Medulla oblongata (tissue), 1 donor: ENCODE data around the gene SMURF1.

Experiments used
- DNase-seq: peaks from one replicate; pipeline ENCODE4 v3.0.0-alpha.2; 2015; ENCODE audit errors: extremely low spot score

The SMURF1 gene

GRCh38 chr7:99005776-99006175 is 138.1 kb downstream of the SMURF1 start:
- DNase-seq = peak; percentile 31

- no peak for DNase-seq
Measured at GRCh38 chr7:99004781-99005500, 139.0 kb downstream of the SMURF1 start.

- no peak for DNase-seq
Measured at GRCh38 chr7:99004216-99004615, 139.7 kb downstream of the SMURF1 start.

- no peak for DNase-seq
Measured at GRCh38 chr7:99003419-99003818, 140.5 kb downstream of the SMURF1 start.

GRCh38 chr7:99002827-99003212 is 141.1 kb downstream of the SMURF1 start:
- peak; percentile 17 for DNase-seq

GRCh38 chr7:99002148-99002826 is 141.6 kb downstream of the SMURF1 start:
- no peak for DNase-seq

- no peak for DNase-seq
Measured at GRCh38 chr7:99001482-99002147, 142.3 kb downstream of the SMURF1 start.

- DNase-seq = no peak
Measured at GRCh38 chr7:99000904-99001465, 142.9 kb downstream of the SMURF1 start.

GRCh38 chr7:99000196-99000903 is 143.6 kb downstream of the SMURF1 start:
- DNase-seq = no peak

- no peak for DNase-seq
Measured at GRCh38 chr7:98998821-98999725, 144.8 kb downstream of the SMURF1 start.

- DNase-seq = no peak
Measured at GRCh38 chr7:98997846-98998245, 146.1 kb downstream of the SMURF1 start.

GRCh38 chr7:98996150-98996552 is 147.8 kb downstream of the SMURF1 start:
- no peak for DNase-seq

- DNase-seq = no peak
Measured at GRCh38 chr7:98995523-98996149, 148.3 kb downstream of the SMURF1 start.

GRCh38 chr7:98995111-98995510 is 148.8 kb downstream of the SMURF1 start:
- no peak for DNase-seq

GRCh38 chr7:98994046-98994944 is 149.6 kb downstream of the SMURF1 start:
- DNase-seq = no peak

- DNase-seq = no peak
Measured at GRCh38 chr7:98993024-98993897, 150.6 kb downstream of the SMURF1 start.

GRCh38 chr7:98992076-98992475 is 151.8 kb downstream of the SMURF1 start:
- DNase-seq = no peak

GRCh38 chr7:98991141-98991540 is 152.8 kb downstream of the SMURF1 start:
- no peak for DNase-seq
